Calu3 (cell line): ENCODE measurements around the gene BCORL1. TPM values are rescaled to one million over a fixed set of nuclear protein-coding genes. Genes with fewer than 3 reads are reported as not detected.

Experiments used
- BruUV-seq: library from RNA; stranded (reverse); fragments of 400-500 nt; replicated peaks from 2 replicates; lab custom pipeline; 2021; lab: Mats Ljungman, UMichigan
- CTCF ChIA-PET: fragments of 300-600 bp; sonication (Branson Sonifier 250); formaldehyde crosslinking; loops from one replicate; lab custom pipeline; 2022; ENCODE audit warnings: antibody characterized with exemption; lab: Charles Lee
- DNase-seq: peaks from one replicate; pipeline ENCODE4 v3.0.0; 2022
- H3K27ac Mint-ChIP-seq: one replicate; pipeline ENCODE4 v1.8.0; 2022; ENCODE audit warnings: mixed read lengths; ENCODE audit not compliant: unreplicated experiment
- H3K27me3 Mint-ChIP-seq: one replicate; pipeline ENCODE4 v1.8.0; 2022; ENCODE audit warnings: mixed read lengths; ENCODE audit not compliant: unreplicated experiment
- H3K36me3 Mint-ChIP-seq: one replicate; pipeline ENCODE4 v1.8.0; 2022; ENCODE audit warnings: mild to moderate bottlenecking, moderate library complexity, mixed read lengths; ENCODE audit not compliant: insufficient read depth, unreplicated experiment
- H3K4me1 Mint-ChIP-seq: one replicate; pipeline ENCODE4 v1.8.0; 2022; ENCODE audit warnings: mild to moderate bottlenecking, low read depth, mixed read lengths; ENCODE audit not compliant: unreplicated experiment
- H3K4me3 Mint-ChIP-seq: one replicate; pipeline ENCODE4 v1.8.0; 2022; ENCODE audit warnings: mild to moderate bottlenecking, low read depth, moderate library complexity, mixed read lengths; ENCODE audit not compliant: unreplicated experiment
- H3K9me3 Mint-ChIP-seq: one replicate; pipeline ENCODE4 v1.8.0; 2022; ENCODE audit warnings: low read depth, mixed read lengths; ENCODE audit not compliant: unreplicated experiment
- intact Hi-C: fragments of 100-400 bp; cut with micrococcal nuclease; formaldehyde crosslinking; loops from one replicate; pipeline ENCODE4 v1.10.0; 2022; ENCODE audit not compliant: unreplicated experiment
- total RNA-seq: library from RNA; stranded (reverse); gene quantifications from 2 replicates; pipeline ENCODE4 v1.2.3, GENCODE V29; 2022
- TF ChIP-seq, protein P1 (sequence below): fragments of 200-600 bp; IDR thresholded peaks from one replicate; pipeline ENCODE4 v1.8.0; 2022; ENCODE audit warnings: antibody characterized with exemption; ENCODE audit not compliant: unreplicated experiment

BCORL1 gene
- total RNA-seq, 1 experiment from 2014 or later, result 6.7 TPM

DNA sequence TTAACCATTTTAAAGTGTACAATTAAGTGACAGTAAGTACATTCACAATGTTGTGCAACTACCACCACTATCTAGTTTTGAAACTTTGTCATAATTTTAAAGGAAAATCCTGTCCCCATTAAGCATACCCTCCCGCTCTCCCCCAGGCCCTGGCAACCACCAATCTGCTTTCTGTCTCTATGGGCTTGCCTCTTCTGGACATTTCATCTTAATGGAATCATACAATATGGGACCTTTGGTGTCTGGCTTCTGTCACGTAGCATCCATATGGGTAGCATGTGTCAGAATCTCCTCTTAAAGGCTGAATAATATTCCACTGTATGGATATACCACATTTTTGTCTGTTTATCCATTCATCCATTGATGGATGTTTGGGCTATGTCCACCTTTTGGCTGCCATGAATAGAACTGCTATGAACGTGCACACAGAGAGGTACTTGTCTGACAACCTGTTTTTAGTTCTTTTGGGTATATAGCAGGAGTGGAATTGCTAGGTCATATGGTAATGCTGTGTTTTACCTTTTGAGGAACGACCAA is 66.3 kb downstream of the BCORL1 start:
- H3K27ac Mint-ChIP-seq, result no peak overlapping the region
- CTCF ChIA-PET, result no interaction called here
- DNase-seq, result no peak
- H3K4me1 Mint-ChIP-seq, result no peaks in the 10 kb centered on the region
- H3K27me3 Mint-ChIP-seq, result no peaks in the 10 kb centered on the region
- no peaks in the 10 kb centered on the region for H3K9me3 Mint-ChIP-seq
- no TSS peak for BruUV-seq
- intact Hi-C loops, result no loop called here
- peaks cover 4% of the 10 kb centered on the region for H3K36me3 Mint-ChIP-seq
- TF ChIP-seq, protein P1, sequence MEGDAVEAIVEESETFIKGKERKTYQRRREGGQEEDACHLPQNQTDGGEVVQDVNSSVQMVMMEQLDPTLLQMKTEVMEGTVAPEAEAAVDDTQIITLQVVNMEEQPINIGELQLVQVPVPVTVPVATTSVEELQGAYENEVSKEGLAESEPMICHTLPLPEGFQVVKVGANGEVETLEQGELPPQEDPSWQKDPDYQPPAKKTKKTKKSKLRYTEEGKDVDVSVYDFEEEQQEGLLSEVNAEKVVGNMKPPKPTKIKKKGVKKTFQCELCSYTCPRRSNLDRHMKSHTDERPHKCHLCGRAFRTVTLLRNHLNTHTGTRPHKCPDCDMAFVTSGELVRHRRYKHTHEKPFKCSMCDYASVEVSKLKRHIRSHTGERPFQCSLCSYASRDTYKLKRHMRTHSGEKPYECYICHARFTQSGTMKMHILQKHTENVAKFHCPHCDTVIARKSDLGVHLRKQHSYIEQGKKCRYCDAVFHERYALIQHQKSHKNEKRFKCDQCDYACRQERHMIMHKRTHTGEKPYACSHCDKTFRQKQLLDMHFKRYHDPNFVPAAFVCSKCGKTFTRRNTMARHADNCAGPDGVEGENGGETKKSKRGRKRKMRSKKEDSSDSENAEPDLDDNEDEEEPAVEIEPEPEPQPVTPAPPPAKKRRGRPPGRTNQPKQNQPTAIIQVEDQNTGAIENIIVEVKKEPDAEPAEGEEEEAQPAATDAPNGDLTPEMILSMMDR, result no peak
- H3K4me3 Mint-ChIP-seq, result no peak overlapping the region

DNA sequence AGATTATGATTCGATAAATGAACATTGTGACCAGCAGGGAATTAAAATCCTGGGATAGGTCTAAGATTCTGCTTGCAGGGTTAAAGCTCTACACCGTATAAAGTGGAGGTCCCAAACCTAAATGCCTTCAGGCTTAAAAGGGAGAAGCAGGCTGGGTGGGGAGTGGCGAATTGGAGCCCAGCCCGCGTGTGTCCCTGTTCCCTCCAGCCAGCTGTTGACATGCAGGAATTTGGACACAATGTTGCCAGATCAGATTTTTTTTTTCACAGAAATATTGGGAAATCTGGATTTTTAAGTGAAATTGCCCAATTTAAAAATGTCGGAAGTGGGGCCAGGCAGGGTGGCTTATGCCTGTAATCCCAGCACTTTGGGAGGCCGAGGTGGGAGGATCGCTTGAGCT is 67.4 kb downstream of the BCORL1 start:
- no TSS peak for BruUV-seq
- Mint-ChIP-seq H3K27me3 (no peaks in the 10 kb centered on the region), H3K4me3 (no peak overlapping the region), H3K9me3 (no peaks in the 10 kb centered on the region), H3K4me1 (no peaks in the 10 kb centered on the region), H3K36me3 (peaks cover 4% of the 10 kb centered on the region), H3K27ac (no peak overlapping the region)
- DNase-seq, result no peak
- CTCF ChIA-PET, result no interaction called here
- TF ChIP-seq, protein P1, result no peak
- intact Hi-C loops, result no loop called here

DNA sequence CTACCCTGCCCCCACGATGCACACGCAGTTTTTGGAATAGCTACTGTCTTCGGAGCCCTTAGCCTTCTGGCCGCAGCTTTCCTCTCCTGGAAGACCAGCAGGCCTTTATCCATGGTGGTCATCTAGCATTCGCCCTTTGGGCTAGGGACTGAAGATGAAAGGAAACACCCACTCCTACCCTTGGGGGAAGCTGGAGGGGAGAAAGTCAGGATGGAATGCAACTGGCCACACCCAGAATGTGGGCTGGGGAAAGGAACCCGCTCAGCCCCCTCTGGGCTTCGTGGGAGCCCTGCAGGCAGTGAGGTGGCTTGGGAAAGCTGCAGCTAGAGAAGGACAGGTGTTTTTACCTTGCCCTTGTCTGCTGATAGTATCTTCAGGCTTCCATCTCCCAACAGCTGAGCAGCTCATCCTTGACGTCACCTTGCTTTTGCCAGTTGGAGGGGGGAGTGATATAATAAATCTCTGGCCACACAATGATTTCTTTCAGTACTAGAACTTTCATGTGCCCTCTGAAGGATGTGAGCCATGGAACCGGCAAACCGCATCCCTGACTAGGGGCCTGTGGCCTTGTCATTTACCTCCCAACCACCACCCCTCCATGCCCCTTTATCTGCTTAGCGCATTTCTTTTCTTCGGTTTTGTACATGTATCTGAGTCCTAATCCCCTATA is 68.9 kb downstream of the BCORL1 start:
- Mint-ChIP-seq H3K36me3 (peaks cover 4% of the 10 kb centered on the region), H3K4me1 (no peaks in the 10 kb centered on the region), H3K4me3 (no peak overlapping the region), H3K27ac (no peak overlapping the region), H3K27me3 (no peaks in the 10 kb centered on the region), H3K9me3 (no peaks in the 10 kb centered on the region)
- BruUV-seq, result no TSS peak
- CTCF ChIA-PET, result no interaction called here
- TF ChIP-seq, protein P1, result no peak
- no peak for DNase-seq
- intact Hi-C loops, result no loop called here

DNA sequence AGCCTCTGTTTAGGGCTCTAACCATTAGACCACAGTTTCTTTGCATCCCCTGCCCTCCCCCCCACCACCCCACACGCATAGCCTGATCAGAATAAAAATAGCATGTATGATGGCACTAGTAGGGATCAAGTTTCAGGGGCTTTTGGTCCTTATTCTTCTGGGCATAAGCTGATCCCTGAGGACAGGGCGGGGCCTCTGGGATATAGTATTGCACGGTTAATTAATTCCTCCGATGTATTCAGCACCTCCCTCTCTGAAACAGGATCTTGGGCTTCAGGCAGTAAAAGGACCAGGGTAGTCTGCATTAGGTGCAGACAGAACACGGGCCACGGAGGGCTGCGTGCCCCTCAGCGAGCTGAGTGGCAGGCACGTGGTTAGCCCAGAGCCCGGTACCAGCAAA is 70.8 kb downstream of the BCORL1 start:
- no TSS peak for BruUV-seq
- Mint-ChIP-seq H3K9me3 (no peaks in the 10 kb centered on the region), H3K4me1 (no peaks in the 10 kb centered on the region), H3K27ac (no peak overlapping the region), H3K4me3 (no peak overlapping the region), H3K36me3 (peaks cover 4% of the 10 kb centered on the region), H3K27me3 (no peaks in the 10 kb centered on the region)
- intact Hi-C loops, result no loop called here
- DNase-seq, result no peak
- TF ChIP-seq, protein P1, result no peak
- CTCF ChIA-PET, result no interaction called here
